Stimulated activated CD4-positive, alpha-beta T cell treated with anti-CD3 and anti-CD28 coated beads, TNF-alpha, amount 100 ng/mL, for 24 hours (primary cell): ENCODE results near the gene SPPL2C.

Experiments used
- DNase-seq, 3 experiments: peaks; one replicate each; pipeline ENCODE4 v3.0.0-alpha.2; 2020; ENCODE audit warnings: low read depth in 3 of 3

Gene SPPL2C, protein sequence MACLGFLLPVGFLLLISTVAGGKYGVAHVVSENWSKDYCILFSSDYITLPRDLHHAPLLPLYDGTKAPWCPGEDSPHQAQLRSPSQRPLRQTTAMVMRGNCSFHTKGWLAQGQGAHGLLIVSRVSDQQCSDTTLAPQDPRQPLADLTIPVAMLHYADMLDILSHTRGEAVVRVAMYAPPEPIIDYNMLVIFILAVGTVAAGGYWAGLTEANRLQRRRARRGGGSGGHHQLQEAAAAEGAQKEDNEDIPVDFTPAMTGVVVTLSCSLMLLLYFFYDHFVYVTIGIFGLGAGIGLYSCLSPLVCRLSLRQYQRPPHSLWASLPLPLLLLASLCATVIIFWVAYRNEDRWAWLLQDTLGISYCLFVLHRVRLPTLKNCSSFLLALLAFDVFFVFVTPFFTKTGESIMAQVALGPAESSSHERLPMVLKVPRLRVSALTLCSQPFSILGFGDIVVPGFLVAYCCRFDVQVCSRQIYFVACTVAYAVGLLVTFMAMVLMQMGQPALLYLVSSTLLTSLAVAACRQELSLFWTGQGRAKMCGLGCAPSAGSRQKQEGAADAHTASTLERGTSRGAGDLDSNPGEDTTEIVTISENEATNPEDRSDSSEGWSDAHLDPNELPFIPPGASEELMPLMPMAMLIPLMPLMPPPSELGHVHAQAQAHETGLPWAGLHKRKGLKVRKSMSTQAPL

DNA sequence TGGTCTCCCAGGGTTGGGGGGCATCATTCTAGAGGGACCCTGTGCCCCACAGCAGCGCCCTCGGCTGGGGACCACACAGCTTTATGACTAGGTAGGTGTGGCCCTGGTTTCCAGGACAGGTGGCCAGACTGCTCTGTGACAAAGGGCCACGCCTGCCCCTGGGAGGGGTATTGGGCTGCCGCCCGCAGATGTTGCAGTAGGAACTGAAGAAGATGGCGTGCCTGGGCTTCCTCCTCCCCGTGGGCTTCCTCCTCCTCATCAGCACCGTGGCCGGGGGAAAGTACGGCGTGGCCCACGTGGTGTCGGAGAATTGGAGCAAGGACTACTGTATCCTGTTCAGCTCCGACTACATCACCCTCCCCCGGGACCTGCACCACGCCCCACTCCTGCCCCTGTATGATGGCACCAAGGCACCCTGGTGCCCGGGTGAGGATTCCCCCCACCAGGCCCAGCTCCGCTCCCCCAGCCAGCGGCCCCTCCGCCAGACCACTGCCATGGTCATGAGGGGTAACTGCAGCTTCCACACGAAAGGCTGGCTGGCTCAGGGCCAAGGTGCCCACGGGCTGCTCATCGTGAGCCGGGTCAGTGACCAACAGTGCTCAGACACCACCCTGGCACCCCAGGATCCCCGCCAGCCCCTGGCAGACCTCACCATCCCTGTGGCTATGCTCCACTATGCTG is at the start of gene SPPL2C:
Gene SPPL2C (plus strand): TSS at position 187 of the 681 bp plus-strand sequence. CDS start 26 bp downstream, at position 213.
- no peak for DNase-seq

DNA sequence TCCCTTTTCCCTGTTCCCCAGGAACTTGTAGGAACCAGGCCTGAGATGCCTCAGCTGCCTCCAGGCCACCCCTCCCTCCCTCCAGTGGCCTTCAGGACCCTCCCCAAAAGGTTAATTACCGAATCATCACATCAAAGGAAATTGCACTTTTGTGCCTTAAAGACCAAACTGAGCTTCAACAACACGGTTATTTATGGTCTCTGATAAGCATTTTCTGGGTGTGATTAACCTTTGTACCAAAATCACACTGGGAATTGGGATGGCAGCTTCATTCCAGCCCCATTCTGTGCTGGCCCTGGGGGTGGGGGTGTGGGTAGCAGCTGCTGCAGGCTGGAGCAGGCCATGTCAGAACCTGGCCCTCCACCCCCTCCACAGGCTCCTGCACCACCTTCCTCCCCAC is 43.9 kb upstream of the SPPL2C start:
- no peak for DNase-seq

DNA sequence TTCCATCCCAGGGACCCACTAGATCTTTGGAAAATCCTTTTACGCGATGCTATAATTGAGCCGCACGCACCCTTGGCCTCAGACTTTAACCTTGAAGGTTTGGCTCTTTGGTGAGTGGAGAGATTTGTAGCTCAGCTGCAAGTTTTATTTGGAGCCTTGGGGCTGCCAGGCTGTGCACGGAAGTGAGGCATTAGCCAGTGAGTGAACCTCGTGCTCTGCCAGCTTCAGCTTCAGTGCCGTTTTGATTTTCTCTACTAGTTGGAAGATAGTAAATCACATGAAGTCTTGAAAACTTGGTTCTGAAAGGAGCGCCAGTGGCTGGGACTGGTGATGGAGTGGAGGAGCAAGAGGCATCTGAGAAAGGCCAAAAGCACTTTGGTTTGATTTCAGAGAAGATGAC is 43.3 kb upstream of the SPPL2C start:
- no peak for DNase-seq

DNA sequence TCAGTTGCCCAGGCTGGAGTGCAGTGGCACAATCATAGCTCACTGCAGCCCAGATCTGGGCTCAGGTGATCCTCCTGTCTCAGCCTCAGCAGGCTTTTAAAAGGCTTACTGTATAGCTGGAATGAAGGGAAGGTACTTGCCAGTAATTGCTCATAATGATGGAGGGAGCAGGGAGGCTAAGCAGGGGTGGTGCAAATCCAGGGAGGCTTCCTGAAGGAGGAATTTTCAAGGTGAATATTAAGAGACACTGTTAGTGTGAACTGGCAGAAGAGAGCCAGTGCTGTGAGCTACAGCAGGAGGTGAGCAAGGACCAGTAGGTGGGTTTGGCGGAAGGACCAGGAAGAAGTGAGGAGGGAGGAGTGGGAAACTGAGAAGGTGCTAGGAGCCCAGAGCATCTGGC is 35.8 kb upstream of the SPPL2C start:
- no peak for DNase-seq

DNA sequence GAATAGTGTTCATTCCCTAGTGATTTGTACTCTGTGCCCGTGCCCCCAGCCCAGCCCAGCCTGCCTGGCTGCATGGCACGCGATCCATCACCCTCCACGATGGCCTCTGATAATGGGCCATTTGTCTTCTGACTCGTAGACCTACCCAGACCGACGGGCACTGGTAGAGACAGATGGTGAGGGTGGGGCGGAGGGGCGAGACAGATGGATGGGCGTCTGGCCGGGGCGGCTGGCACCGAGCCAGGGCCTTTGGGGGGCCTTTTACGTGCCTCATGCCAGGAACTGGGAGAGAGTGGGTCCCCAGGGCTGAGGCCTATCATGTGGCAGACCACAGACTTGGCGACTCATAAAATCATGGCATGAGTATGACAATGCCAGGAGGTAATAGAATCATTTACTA is 35.2 kb upstream of the SPPL2C start:
- no peak for DNase-seq

DNA sequence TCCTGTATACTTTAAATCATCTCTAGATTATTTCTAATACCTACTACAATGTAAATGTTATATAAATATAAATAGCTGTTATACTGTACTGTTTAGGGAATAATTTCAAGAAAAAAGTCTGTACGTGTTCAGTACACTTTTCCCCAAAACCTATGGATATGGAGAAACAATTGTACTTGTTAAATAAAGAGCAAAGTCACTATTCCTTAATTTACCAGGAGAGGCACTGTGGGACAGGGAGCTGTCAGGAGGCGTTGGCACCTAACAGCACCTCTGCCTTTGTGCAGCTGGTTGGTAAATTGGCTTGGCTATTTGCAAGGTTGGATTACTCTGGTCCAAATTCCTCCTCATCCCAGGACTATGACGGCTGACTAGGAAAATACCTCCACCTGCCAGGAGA is 32.6 kb upstream of the SPPL2C start:
- no peak for DNase-seq

DNA sequence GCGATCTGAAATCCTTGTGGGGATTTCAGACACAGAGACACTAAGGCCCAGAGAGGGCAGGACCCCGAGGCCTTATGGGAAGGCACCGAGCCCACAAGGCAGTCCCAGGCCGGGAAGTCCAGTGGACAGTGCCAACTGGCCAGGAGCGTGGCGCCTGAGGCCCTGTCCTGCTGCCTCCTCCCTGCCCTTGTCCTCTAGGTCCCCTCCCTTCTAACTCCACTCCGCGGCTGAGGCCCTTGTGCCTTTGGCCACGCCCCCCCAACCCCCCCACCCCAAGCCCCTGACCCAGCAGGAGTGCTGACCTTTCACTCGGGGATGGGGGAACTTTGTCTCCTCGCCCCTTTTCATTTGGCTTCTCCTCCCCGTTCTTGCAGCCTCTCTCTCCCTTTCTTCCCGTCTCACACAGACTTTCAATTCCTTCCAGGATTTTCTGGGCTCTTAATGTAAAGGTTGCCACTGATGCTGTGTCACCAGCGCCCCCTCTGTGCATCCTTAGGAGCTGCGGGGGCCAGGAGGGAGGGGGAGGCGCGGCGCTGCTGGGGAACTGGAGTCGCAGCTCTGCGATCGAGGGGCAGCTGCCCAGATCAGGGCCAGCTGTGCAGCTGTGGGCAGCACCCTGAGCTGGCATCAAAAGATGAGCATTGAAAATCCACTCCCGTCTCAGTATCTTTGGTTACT is 31.5 kb upstream of the SPPL2C start:
- no peak for DNase-seq

DNA sequence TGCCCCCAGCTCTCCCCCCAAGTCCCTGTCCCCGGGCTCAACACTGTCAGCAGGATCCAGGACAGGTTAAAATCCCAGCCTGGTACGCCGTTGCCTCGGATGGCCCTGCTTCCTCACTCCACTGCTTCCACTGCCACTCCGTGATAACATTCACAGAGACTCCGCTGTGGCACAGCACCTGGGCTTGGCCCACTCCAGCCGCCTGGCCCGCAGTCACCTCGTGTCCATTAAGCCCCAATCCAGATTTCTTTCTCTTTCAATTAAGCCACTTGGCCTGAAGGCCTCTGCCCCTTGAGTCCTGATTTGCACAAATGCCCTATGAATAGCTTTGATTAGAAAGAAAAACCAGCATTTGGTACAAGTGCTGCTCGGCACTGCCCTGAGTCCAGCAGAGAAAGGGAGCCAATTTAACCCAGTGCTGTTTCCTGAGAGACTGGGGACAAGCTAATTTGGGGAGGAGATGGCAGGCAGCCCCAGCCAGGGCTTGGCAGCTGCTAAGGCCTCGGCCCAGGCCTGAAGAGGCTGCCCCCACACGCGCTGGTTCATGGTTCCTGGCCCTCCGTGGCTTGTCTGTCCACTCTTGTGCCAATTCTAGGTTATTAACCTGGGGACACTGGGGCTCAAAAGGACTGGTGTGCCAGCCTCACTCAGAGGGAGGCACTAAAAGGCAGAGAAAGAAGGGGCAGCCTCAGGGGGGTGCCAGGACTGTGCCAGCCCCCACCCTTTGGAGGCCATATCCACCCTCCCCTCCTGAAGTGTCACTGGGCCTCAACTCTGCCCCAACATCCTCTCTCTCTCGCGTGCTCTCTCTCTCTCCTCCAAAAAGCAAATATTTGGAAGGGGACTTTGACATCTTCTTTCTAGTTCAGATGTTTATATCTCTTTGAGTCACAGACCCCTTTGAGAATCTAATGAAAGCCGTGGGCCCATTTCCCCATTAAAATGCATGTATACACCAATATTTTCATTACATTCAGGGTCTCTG is 29.8 kb upstream of the SPPL2C start:
- no peak for DNase-seq

DNA sequence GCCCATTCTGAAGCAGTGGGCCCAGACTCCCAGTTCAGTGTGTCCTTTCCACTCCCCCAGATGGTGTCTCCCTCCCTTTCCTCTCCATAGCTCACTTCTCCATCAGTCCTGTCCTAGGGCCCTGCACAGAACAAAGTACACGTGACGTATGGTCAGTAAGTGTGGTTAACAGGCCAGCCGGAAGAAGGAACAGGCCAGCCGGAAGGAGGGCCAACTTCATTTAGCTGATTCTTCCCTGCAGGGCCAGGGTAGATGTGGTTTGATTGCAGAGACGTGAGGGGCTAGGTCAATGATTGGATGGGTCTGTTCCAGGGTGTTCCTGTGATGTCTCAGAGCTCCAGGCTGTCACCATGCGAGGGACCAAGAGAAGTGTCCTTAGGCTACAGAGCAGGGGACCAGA is 28.9 kb upstream of the SPPL2C start:
- no peak for DNase-seq

DNA sequence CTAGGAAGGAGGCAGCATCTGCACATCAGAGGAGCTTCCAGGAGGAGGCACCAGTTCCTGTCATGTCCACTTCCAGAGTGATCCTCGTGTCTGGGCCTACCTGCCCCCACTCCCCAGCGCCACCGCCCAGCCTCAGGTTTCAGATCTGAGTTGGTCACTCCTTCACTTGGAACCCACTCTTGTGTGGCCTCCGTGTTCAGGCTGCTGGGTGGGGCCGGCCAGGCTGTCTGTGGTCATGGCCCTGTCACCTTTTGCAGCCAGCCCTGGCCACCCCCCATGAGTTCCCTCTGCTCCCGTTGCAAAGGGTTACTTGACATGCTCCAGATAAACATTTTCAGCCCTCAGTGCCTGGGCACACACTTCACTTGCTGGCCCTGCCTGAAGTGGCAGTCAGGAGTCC is 26.6 kb upstream of the SPPL2C start:
- DNase-seq = no peak

DNA sequence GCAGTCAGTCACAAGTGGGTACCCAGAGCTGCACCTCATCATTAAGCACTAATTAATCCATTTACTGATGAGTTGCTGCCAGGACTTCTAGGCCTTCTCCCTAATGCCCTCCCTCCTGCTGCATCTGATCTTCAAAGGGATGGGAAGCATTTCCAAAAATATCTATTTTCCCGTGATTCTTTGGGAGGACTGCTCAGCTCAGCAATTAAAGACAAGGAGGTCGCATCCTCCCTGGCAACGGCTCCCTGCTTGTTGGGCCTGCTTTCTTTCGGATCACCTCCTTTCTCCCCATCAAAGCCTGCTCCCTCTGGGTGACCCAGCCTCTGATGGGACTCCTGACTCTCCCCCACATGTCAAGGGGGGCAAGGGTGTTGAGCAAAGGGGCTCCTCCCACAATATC is 26.0 kb upstream of the SPPL2C start:
- no peak for DNase-seq

DNA sequence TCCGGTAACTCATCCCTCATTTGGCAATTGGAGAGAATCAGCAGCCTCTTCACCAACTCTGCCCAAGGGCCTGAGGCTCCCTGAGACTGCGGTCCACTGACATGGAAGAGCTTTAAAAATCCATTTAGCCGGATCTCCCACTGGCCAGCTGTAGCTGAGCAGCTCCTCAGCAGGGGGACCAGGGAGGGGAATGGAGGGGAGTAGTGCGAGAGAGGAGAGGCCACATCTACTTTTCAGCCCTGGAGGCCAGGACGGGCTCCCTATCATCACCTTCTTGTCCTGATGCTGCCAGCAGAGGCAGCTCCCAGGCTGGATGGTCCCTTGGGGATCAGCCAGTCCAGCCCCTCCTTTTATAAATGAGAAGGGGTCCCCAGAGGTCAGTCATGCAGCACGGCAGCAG is 25.0 kb upstream of the SPPL2C start:
- no peak for DNase-seq

DNA sequence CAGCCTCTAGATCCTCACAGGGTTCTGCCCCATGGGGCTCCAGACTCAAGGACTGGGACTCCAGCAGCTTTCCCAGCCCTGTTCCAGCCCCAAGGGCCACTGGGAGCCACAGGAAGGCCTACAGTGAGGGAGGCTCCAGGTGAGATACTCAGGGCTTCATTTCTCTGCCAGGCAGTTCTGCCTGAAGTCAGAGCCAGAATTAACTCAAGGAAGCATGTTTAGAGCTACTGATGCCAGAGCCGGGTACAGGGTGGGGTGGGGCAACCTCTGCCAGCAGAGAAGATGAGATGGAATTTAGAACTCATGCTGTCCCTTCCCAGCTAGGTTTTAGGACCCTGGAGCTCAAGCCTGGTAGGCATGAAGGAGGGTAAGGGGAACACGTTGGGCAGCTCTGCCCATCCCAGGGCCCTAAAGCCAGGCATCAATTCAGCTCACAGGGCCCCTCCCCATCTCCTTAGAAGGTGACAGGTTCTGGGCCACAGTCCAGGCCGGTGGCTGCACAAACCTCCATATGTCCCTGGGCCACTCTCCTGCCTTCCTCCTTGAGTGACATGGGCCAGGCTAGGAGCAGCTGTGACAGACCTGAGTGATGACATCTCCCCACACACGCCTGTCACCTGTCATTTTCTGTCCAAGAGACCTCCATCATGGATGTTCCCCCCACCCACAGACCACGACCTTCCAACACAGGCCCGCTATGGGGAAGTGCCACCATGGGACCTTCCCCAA is 24.5 kb upstream of the SPPL2C start:
- DNase-seq = no peak

DNA sequence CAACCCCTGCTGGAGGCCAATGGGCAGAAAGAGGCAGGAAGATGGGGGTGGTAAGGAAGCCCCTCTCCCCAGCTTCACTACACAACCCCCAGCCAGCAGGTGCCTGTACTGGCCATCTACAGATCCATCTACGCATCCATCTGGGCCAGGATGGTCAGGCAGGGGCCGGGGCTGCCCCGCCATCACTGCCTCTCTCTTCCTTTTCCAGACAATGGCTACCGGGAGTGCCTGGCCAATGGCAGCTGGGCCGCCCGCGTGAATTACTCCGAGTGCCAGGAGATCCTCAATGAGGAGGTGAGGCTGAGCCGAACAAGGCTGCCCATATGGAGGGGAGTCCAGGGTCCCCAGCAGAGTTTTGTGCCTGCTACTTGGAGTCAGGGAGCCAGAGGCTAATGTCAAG is 23.5 kb upstream of the SPPL2C start:
- no peak for DNase-seq

DNA sequence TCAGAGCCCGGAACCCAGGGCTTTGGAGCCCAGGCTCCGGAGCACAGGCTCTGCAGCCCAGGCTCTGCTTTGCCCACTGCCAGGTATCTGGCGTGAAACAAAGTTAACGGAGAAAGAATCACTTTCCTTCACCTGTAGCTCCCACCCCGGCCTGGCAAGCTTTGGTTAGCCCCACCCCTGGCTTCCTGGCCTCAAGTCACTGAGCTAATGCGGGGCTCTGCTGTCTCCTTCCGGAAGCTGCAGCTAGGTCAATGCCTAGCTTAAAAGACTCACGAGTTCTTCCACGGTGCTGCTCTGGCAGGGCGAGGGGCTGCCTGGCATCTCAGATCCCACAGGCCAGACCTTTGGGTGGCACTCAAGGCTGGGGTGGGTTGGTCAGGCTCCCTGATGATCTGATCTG is 21.1 kb upstream of the SPPL2C start:
- DNase-seq = peak in 1 of 3 experiments; percentile 9

DNA sequence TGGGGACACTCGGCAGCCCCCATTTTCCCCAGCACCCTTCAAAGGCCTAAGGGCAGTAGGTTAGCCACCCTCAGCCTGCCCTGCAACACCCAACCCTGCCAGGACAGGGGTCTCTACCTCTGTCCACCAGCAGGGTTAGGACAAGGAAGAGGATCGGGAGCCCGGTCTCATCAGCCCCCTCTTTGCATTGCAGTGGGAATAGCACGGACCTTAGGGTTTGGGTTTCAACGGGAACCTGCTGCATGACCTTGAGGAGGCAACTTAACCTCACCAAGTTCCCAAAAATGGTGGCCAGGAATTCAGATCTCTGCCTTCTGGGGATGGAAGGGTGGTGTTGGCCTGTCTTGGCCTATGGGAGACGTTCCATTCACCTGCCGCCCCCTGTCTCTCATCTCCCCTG is 20.2 kb upstream of the SPPL2C start:
- no peak for DNase-seq

DNA sequence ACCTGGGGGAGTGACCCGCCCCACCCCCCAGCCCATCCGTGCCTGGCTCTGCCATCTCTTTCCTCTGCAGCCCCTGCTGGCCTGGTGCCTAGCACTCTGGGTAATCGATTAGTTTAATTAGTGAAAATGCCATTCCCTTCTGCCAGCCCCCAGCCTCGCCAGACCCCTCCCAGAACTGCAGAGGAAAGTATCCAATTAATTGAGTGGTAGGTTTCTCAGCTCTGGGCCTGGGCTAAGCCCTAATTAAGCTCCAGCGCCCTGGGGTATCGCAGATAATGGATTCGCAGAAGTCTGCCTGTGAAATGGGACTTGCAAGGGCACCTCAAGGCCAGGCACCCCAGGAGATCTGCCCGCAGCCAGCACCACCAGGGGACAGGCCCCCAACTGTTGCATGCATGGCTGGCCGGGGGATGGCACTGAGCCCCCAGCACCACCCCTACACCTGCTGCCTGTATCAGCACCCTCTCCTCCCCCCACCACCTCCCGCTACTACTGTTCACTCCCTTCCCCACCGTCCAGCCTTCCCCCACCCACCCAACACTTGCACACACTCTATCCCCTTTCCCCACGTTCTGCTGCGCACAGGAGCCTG is 19.7 kb upstream of the SPPL2C start:
- DNase-seq = no peak

DNA sequence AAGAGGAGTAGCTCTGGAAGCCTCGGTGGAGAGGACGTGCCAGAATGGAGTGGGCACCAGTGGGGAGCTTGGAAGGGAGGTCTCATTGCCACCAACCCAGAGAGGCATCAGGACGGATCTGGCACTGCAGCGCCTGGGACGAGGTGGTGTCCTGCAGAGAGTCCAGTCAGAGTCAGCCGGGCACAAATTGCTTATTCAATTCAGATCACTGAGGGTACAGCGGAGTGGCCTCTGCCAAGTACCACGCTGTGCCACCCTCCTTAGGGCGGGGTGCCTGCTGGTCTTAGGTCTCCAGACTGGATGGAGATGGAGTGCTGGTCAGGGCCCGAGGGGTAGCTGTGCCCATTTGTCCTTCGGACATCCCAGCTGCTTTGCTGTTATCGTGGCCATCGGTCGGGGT is 18.9 kb upstream of the SPPL2C start:
- no peak for DNase-seq

DNA sequence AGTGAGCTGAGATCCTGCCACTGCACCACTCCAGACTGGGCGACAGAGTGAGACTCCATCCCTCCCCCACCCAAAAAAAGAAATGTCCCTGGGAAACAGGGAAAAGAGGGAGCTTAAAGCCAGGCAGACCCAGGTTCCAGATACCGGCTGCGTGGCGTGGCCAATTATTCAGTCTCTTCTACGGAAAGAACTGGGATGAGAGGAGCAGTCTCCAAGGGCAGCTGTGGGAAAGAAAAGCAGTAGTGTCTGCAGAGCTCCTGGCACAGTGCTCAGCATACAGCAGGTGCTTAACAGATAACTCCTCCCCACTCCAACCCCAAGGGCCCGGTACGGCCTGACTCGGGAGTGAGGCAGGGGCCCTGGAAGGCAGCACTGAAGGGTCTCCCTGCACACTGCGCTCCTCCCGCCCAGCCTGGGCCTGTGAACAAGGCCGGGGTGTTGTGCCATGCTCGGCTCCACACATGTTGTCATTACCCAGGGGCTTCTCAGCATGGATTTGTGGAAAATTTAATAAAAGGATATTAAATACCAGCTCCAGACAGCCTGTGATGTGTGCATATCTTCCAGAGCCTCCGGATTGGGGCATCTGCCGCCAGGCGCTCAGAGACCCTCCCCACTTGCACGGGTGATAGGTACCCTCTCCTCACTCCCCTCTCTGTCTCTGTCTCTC is 17.6 kb upstream of the SPPL2C start:
- DNase-seq = no peak
